GM19468 (cell line): Measurements from ENCODE around the gene CHM.
A peak's percentile ranks its signal among the peaks of the same experiment; 100 is the strongest.
"Not testable (repeated sequence)": the region's sequence is repeated elsewhere in the genome, so short reads cannot be mapped to it uniquely, and the experiment has no call there.

Source experiments
- ATAC-seq: cut with Tn5 transposase; IDR thresholded peaks from one replicate; pipeline ENCODE4 v1.9.1; 2021; ENCODE audit warnings: mild to moderate bottlenecking, moderate library complexity, moderate number of reproducible peaks; ENCODE audit not compliant: unreplicated experiment; ENCODE audit errors: extremely low read depth

CHM gene

DNA sequence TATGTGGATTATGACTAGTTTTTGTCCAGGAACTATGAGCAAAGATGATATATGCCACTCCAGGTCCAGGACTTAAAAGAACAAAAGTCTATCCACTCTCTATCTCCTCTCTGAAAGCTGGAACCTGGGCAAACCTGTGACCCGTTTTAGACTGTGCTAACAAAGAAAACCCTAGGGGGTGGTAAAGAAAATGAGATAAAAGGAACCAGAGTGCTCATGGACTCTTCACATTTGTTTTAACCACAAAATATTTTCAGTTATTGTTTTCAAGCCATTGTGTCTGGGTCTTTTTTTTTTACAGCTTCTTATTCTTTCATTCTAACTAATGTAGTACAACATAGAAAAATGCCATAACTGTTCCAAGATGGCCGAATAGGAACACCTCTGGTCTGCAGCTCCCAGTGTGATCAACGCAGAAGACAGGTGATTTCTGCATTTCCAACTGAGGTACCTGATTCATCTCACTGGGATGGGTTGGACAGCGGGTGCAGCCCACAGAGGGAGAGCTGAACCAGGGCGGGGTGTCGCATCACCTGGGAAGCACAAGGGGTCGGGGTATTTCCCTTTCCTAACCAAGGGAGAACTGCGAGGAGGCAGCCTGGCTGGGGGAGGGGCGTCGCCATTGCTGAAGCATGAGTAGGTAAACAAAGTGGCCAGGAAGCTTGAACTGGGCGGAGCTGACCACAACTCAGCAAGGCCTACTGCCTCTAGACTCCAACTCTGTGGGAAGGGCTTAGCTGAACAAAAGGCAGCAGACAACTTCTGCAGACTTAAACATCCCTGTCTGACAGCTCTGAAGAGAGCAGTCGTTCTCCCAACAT is 45.1 kb downstream of the CHM start:
- ATAC-seq, result no peak

DNA sequence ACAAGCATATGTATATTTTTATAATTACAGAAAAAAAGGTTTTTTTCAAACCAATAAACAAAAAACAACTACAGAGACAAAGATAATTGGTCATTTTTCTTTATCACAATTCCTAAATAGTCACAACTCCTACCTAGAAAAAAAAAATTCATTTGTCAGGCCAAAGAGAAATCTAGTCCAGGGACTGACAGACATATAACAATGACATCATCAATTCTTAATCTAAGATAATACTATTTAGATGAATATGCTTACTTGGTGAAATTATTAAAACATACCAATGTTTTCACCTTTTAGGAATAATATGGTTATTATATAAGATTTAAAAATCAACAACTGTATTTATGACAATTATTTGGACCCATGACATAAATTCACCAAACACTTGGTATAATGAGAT is 48.4 kb downstream of the CHM start:
- ATAC-seq, result no peak

DNA sequence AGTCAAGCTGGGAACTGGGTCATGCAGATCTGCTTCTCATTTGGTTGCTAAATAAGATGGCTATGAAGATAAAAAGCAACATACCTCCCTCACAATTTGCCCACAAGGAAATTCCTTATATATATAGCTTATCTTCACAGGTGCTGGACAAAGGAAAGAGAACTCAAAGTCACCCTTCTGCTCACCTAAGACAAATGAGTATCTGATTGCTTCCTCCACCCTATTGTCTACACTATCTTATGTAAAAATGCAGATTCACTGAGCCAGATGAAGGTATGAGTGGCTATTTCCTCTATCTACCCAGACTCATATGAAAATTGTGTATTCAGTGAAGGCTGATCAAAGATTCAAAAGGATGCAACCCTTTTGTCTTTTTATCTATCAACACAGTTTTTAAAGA is 50.8 kb downstream of the CHM start:
- ATAC-seq, result no peak

DNA sequence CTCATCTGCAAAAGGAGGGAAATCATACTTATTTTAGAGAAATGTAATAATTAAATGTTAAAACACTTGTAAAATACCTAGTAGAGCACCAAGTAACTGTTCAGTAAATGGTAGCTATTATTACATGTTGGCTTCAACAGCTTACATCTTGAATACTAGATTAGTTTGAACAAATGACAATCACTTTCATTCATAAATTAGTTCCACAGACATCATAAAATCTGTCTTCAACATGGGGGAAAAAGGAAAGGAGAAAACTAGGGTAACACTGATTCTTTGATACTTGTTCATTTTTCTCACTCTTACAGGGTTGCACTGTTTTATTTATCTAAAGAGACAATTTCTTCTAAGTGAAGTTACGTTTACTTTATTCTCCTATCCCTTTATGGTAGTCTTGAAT is 51.7 kb downstream of the CHM start:
- no peak for ATAC-seq

DNA sequence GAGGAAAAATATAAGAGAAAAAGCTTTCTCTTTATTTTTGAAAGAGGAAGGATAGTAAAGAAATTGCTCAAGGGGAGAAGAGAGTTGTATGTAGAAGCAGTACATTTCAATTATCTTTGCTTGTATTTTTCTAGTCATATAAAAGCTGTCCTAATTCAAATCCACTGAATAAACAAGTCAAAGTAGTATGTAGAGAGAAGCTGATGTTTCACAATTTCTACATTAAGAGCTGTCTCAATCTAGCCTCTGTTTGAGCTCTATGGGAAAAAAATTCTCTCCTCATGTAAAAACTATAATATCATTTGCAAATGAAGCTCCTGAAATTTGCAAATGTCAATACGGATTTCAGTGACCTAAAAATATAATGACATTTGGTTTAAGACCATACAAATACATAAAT is 52.6 kb downstream of the CHM start:
- no peak for ATAC-seq

DNA sequence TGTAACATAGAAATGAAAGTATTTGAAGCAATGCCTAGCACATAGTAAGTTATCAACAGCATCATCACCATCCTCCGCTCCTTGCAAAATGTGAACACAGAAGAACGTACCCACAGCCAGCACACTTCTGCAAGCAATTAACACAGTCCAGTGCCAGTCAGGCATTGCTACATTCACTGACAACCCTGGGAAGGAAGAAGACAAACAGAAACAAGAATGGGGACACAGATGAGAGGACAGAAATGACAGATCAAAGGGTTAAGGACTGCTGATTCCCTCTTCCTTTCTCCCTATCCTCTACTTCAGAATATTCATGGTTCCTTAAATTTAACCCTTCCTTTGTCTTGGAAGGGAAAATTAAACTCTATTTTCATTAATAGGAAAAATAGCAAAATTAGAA is 53.1 kb downstream of the CHM start:
- no peak for ATAC-seq

DNA sequence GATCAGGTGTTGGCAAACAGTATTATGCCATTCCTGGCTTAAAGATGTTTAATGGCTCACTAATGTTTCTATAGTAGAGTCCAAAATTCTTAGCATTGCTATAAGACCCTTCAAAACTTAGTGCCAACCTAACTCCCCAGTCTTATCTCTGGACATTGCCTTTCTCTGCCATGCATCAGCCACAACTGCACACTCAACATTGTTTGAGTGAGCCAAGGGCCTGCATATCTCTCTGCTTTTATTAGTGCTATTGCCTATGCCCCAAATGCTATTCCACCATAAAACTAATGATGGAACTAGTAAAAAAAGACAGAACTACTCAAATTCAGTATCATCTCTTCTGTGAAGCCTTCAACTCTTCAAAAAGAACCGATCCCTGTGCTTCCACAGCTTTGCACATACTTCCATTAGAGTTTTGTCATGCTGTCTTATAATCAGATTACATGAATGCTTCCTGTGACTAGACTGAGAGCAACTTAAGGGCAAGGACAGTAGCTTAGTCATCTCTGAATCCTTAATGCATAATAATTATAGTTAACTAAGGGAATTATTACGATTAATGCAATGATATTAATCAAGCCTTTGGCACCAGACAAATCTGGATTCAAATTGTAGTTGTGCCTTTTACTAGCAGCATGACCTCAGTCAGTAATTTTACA is 53.7 kb downstream of the CHM start:
- ATAC-seq, result no peak

DNA sequence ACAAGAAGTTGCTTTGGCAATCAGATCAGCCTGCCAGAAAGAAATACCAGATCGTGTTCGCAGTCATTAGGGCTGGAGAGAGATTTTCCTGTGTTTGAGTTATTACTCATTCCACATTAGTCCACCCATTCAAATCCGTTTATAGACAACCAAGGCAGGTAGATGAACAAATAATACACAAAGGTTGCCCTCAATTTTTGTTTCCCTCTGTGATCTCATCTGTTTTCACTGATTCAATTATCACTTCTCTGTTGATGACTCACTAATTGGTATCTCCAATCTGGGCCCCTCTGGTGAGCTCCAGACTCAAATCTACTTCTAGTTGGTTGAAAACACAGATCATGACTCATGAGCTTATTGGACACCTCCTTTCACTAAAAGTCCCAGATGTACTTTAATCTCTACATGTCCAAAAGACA is 54.5 kb downstream of the CHM start:
- no peak for ATAC-seq

DNA sequence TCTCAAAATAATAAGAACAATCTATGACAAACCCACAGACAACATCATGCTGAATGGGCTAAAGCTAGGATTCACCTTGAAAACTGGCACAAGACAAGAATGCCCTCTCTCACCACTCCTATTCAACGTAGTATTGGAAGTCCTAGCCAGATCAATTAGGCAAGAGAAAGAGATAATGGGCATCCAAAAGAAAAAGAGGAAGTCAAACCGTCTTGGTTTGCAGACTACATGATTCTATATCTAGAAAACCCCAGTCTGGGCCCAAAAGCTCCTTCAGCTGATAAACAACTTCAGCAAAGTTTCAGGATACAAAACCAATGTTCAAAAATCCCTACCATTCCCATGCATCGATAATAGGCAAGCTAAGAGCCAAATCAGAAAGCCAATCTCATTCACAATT is 59.0 kb downstream of the CHM start:
- no peak for ATAC-seq

DNA sequence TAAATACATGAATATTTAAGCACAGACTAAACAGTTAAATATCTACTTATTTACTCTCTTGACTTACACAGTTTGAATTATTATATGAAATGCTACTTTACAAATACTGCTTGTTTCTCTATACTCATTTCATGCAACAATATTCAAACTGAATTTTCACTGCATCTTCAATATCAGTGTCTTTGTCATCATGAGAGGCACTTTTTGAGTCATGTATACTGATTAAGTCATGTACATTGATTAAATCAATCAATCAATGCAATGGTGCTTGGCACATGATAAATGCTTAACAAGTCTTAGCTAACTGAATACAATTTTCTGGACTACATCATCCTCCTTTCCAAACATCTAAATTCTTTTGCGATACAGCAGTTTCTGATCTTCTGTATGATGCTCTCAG is 67.1 kb downstream of the CHM start:
- no peak for ATAC-seq

DNA sequence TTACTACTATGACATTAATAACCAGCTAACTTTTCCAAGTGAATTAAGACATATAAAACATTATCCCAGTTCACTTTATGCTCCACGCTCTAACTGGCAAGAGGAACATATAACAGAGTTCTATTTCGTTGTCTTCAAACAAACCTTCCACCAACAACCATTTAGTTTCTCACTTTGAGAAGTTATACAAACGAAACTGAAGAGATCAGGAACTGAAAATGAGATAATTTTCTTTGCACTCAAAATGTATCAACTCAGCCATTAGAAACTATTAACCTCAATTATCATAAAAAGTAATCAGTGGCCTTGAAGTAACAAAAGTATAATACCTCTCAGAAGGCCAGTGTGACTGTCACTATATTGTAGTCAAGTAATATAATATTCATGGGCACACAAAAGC is 70.1 kb downstream of the CHM start:
- peak; percentile 82 for ATAC-seq

DNA sequence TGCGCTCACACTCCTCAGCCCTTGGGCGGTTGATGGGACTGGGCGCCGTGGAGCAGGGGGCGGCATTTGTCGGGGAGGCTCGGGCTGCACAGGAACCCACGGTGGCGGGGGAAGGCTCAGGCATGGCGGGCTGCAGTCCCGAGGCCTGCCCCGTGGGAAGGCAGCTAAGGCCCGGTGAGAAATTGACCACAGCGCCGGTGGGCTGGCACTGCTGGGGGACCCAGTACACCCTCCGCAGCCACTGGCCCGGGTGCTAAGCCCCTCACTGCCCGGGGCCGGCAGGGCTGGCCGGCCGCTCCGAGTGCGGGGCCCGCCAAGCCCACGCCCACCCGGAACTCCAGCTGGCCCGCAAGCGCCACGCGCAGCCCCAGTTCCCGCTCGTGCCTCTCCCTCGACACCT is 75.0 kb downstream of the CHM start:
- not testable (repeated sequence) for ATAC-seq

DNA sequence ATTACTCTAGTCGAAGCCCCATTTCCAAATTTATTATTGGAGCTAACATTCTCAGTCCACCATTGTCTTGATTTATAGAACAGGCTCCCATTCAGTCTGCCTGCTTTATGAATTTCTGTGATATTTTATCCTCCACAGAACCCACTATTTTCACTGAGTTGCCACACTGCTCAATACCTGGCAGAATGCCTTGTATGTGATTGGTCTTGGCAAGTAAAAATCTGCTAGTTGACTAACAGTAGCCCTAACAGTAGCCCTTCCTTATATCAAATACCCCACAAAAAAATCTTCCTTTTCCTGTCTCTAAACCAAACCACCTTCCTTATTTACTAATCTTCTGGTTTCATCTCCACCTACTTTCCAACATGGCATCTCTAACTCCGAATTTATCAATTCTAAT is 82.6 kb downstream of the CHM start:
- ATAC-seq, result no peak

DNA sequence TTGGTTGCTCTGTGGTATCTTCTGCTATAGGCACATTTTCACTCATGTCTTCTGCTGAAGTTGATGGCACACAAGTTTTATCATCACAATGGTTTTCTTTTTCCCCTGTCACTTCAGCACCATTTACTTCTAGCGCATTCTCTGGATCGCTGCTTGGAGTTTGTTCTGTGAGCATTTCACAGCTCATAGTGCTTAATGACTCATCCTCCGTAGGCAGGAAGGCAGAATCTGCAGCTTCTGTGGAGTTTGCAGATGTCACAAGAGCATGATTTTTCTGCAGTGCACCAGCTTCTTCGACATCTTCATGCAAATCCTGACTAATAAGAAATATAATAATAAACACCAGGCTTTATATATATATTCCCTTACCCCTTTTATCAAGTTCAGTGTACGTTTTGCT is 83.6 kb downstream of the CHM start:
- ATAC-seq, result no peak

DNA sequence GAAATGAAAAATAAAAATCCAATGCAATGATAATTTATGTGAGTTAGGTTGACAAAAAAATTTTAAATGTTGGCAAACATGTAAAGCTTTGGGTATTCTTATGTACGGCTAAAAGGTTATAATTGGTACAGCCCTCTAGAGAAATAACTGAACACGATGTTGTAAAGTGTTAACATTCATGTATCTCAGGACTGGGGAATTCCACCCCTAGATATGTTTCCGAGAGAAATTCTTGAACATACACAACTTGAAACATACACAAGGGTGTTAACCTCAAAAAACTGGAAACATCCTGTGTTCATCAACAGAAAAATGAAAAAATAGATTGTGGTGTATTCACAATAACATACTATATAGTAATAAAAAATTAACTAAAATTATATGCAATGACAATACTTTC is 91.8 kb downstream of the CHM start:
- no peak for ATAC-seq

DNA sequence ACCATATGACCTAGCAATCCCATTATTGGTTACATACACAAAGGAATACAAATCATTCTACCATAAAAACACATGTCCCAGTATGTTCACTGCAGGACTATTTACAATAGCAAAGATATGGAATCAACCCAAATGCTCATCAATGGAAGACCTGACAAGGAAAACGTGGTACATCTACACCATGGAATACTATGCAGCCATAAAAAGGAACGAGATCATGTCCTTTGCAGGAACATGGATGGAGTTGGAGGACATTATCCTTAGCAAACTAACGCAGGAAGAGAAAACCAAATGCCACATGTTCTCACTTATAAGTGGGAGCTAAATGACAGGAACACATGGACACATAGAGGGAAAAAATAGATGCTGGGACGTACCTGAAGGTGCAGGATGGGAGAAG is 102.6 kb downstream of the CHM start:
- not testable (repeated sequence) for ATAC-seq

DNA sequence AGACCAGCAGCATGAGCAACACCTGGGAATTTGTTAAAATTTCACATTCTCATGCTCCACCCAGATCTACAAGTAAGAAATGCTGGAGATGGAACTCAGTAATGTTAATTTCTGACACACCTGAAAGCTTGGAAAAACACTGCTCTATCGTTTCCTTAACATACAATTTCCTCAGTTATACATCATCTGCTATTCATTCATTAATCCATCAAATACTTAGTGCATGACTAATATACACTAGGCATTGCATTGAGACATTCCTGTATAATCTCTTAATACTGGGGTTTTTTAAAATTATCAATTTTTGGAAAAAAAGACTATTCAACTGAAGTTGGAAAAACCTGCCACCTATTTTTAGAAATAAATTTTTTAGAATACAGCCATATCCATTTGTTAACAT is 106.1 kb downstream of the CHM start:
- no peak for ATAC-seq

DNA sequence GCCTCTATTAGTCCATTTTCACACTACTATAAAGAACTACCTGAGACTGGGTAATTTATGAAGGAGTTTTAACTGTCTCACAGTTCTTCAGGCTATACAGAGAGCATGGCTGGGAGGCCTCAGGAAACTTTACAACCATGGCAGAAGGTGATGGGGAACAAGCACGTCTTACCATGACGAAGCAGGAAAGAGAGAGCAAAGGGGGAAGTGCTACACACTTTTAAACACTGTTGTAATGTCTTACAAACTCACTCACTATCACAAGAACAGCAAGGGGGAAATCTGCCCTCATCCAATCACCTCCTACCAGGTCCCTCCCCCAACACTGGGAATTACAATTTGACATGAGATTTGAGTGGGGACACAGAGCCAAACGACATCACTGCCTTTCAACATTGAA is 107.4 kb downstream of the CHM start:
- ATAC-seq, result not testable (repeated sequence)

DNA sequence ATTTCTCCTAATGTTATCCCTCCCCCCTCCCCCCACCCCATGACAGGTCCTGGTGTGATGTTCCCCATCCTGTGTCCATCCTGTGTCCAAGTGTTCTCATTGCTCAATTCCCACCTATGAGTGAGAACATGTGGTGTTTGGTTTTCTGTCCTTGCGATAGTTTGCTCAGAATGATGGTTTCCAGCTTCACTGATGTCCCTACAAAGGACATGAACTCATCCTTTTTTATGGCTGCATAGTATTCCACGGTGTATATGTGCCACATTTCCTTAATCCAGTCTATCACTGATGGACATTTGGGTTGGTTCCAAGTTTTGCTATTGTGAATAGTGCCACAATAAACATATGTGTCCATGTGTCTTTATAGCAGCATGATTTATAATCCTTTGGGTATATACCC is 113.0 kb downstream of the CHM start:
- ATAC-seq, result not testable (repeated sequence)

DNA sequence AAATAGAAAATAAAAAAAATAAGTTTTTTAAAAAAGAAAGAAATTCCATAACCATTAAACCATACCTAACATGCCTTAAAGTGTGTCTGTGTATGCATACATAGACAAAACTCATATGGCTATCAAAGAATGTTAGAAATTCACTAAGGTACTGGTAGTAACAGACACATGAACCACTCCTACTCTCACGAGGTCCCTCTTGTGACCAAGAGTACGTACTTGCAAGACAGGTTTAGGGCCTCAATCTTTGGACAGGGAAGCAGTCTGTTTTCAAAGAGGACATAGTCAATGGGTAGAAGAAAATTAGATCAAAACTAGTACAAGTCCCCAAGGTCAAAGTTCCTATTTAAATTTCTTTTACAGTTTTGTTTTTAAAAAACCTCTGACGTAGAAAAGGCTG is 117.3 kb downstream of the CHM start:
- no peak for ATAC-seq

DNA sequence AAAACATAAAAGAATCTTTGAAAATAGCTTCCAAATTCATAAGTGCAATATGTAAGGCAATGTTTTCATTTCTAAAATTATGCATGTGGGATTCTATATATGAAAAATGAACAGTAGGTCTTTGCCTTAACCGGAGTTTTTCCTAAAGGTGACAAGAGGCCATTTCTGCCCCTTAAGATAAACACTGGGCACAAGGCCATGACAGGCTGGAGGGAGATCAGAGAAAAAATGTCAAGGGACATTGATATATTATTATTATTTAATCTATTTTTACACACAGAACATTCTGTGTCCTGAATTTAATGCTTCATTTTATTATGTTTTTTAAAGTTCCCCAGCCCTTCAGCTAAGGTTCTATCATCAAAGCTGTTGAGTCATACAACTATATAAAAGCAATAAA is 118.8 kb downstream of the CHM start:
- ATAC-seq, result no peak

DNA sequence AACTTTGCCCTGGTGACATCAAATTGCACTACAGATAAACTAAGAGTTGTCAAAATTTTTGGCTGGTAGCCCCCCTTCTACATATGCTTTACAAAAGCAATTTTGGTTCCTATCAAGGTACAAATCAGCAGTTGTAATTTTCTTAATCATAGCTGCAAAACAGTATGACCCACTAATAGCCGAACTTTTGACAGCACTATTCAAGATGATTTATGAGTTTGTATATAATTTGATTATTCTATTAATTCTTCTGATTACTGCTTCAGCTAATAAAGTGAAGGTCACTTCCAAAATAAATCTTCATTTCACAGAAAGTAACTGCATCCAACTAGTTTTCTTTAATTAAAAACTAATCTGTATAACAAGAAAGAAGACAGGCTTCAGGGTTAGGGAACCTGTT is 119.6 kb downstream of the CHM start:
- no peak for ATAC-seq
